Activated naive CD4-positive, alpha-beta T cell (primary cell): ENCODE results near the gene RAB10.

Source experiments
- DNase-seq, 4 experiments: peaks; one replicate each; lab custom pipeline; 2025; lab: John Stamatoyannopoulos, UW

The RAB10 gene

DNA sequence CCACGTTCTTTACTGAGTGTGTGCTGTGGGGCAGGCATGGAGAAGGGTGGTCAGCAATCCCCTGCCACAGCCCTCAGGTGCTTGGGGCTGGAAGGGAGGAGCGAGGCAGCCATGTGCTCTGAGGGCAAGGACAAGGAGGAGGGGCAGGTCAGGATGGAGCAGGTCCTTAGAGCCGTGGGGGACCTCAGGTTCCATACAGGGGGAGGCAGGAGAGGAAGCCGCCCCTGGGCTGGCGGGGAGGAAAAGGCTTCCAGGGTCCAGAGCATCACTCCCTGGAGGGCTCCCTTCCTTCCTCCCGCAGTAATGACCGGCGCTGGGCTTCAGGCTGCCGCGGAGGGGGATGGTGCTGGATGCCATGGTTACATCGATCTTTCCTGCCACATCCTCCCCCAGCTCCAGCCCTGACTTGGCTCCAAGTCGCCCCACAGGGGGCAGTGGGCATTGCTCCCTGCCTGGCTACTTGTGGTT is 145.6 kb downstream of the RAB10 start:
- no peak for DNase-seq

DNA sequence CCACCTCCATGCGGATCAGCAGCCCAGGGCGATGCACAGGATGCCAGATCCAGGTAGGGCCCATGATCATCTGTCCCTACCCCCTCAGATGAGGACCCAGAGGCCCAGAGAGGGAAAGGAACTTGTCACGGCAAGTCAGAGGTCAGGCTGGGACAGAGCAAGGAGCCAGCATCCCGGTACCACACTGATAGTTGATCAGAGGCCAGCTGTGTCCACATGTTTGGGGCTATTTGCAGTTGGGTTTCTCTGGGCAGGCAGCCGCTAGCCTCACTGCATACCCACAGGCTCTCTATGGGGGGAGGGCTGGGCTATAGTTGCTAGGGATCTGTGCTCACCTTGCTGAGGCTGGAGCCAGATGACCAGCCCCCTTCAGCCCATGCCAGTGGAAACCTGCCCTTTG is 148.6 kb downstream of the RAB10 start:
- no peak for DNase-seq

DNA sequence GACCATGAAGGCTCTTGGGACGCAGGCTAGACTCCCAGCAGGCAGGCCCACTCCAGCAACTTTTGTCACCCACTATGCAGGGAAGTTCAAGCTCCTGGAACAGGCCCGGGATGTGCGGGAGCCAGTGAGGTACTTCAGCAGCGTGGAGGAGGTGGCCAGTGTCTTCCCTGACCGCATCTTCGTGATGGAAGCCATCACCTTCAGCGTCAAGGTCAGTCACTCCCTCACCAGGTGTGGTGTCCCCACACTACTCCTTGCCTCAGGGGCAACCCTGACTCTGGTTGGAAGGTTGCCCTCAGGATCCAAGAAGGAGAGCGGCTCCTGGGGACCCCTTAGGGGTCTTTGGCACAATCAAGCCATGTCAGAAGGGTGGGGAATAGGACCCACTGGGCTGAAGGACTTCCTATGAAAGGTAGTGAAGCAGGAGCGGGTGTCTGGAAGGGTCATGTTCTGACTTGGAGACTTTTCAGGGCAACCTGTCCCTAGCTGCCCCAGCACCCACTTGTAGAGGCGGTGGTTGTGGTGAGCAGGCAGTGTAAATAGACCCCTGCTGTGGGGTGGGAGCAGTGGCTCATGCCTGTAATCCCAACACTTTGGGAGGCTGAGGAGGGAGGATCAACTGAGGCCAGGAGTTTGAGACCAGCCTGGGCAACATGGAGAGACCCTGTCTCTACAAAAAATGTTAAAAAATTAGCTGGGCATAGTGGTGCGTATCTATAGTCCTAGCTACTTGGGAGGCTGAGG is 149.2 kb downstream of the RAB10 start:
- no peak for DNase-seq

GRCh38 chr2:26184121-26184520 is 150.2 kb downstream of the RAB10 start:
- DNase-seq, result no peak

DNA sequence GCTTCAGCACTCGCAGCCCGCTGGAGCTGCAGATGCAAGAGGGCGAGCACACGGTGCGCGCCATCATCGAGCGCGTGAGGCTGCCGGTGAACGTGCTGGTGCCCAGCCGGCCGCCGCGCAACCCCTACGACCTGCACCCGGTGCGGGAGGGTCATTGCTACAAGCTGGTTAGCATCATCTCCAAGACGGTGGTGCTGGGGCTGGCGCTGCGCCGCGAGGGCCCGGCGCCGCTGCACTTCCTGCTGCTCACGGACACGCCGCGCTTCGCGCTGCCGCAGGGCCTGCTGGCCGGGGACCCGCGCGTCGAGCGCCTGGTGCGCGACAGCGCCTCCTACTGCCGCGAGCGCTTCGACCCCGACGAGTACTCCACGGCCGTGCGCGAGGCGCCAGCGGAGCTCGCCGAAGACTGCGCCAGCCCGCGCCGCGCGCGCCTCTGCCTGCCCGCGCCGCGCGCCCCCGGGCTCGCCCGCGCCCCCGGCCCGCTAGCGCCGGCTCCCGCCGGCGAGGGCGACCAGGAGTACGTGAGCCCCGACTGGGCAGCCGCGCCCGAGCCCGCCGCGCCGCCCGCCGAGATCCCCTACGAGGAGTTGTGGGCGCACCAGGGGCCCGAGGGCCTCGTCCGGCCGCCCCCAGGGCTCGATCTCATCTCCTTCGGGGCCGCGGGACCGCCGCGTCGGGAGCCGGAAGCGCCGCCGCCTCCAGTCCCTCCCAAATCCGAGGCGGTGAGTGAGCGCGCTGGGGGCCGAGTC is 150.8 kb downstream of the RAB10 start:
- DNase-seq, result peak; percentile 51 to 88 (median 71)

DNA sequence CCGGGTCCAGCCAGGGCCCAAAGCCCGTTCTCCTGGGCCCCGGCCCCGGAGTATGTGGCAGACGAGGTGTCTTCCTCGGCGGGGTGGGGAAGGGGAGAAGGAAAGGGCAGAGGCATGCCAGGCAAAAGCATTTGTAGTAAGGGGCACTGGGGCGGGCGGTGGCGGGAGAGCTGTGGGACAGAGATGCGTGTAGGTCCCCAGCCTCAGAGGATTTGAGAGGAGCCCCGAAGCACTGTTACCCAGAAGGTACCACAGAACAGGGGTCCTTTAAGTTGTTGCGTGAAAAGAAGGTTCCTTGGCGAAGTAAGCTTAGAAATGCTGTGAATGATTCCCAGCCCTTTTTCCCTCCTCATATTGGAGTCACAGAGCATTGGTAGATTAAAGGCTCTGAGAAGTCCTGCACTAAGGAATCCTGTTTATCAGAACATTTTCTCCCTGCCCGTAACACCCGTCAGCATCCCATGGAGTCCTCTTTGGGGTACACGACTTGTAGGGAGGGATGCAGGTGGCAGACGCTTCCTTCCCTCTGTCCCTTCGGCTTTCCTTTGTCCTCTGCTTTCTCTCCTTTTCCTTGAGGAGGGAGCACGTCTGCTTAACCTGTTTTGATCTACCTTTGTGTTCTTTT is 151.5 kb downstream of the RAB10 start:
- DNase-seq, result no peak

DNA sequence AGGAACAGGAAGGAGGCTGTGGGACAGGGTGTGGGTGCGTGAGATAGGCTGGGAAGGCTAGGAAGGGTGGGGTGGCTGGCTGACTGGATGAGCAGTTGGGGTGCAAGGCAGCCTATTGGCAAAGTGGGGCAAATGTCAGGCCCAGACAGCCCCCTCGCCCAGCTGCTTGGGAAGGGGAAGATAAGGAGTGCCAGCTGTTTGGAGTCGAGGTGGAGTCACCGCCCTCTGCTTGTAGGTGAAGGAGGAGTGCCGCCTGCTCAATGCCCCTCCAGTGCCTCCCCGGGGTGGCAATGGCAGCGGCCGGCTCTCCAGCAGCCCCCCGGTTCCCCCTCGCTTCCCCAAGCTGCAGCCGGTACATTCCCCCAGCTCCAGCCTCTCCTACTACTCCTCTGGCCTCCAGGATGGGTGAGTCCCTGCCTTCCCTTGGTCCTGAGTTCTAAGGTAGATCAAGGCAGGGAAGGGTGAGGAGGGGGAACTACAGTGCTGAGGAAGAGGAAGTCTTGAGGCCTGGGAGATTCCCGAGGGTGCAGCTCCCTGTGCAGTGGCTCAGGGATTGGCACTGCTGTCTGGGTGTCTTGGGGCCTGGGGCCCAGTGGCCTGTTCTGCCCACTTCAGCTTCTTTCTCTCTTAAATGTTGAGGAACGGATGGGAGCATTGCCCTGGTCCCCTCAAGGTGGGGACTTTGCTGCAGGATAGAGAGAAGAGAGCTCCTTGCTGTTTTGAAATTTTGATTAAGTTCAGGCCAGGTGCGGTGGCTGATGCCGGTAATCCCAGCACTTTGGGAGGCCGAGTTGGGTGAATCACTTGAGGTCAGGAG is 152.3 kb downstream of the RAB10 start:
- DNase-seq, result no peak
